Activated T-helper 1 cell treated with anti-CD3 and anti-CD28 coated beads, Interleukin-12 subunit alpha, Interleukin-12 subunit beta, Interleukin-2, Interleukin-4 antibody, amounts not matched to agents 30 ng/mL and 10 ng/mL and 1 ng/mL, durations not matched to agents 14 hours and 24 hours and 36 hours (primary cell): ENCODE data around the gene CD72. TPM values are rescaled to one million over a fixed set of nuclear protein-coding genes. Genes with fewer than 3 reads are reported as not detected.
"Not testable (repeated sequence)": the region's sequence is repeated elsewhere in the genome, so short reads cannot be mapped to it uniquely, and the experiment has no call there.

ENCODE experiments used
- DNase-seq: peaks from one replicate; pipeline ENCODE4 v3.0.0; 2021; ENCODE audit warnings: low spot score
- H3K27ac Mint-ChIP-seq: one replicate; pipeline ENCODE4 v1.8.0; 2021; ENCODE audit warnings: mild to moderate bottlenecking, mixed read lengths
- H3K27me3 Mint-ChIP-seq: one replicate; pipeline ENCODE4 v1.8.0; 2022; ENCODE audit warnings: mild to moderate bottlenecking, moderate library complexity, mixed read lengths; ENCODE audit not compliant: insufficient read depth
- H3K36me3 Mint-ChIP-seq: one replicate; pipeline ENCODE4 v1.8.0; 2021; ENCODE audit warnings: low read depth, mixed read lengths
- H3K4me1 Mint-ChIP-seq: one replicate; pipeline ENCODE4 v1.8.0; 2021; ENCODE audit warnings: low read depth, mixed read lengths
- H3K4me3 Mint-ChIP-seq: one replicate; pipeline ENCODE4 v1.8.0; 2021; ENCODE audit warnings: mild to moderate bottlenecking, moderate library complexity, mixed read lengths
- H3K9me3 Mint-ChIP-seq: one replicate; pipeline ENCODE4 v1.8.0; 2021; ENCODE audit warnings: mixed read lengths
- intact Hi-C: fragments of 100-400 bp; cut with micrococcal nuclease; formaldehyde crosslinking; loops from one replicate; pipeline ENCODE4 v1.15.1; 2024
- total RNA-seq: library from RNA; stranded (reverse); gene quantifications from 2 replicates; pipeline ENCODE4 v1.2.3, GENCODE V29; 2022

Gene CD72
- total RNA-seq, 1 donor from 2014 or later, result 8.3 TPM

- Mint-ChIP-seq H3K4me1 (peaks cover 12% of the 10 kb centered on the region), H3K9me3 (no peaks in the 10 kb centered on the region), H3K27me3 (no peaks in the 10 kb centered on the region), H3K4me3 (no peak overlapping the region), H3K36me3 (no peaks in the 10 kb centered on the region), H3K27ac (peak overlapping the region; percentile 16)
- no peak for DNase-seq
- intact Hi-C loops, result no loop called here
These were observed 9.4 kb upstream of the CD72 start for GRCh38 chr9:35627575-35627974.

- peak overlapping the region; percentile 92 for H3K27ac Mint-ChIP-seq
- peaks cover 69% of the 10 kb centered on the region for H3K4me1 Mint-ChIP-seq
- H3K9me3 Mint-ChIP-seq, result no peaks in the 10 kb centered on the region
- peaks cover 2% of the 10 kb centered on the region for H3K27me3 Mint-ChIP-seq
- intact Hi-C loops, result loop anchor here (1.0 to 5.0 kb wide), 7 partner anchors 15 to 208 kb away; partner anchors contain the start of genes CREB3, FAM221B, TLN1 and TMEM8B
- H3K36me3 Mint-ChIP-seq, result no peaks in the 10 kb centered on the region
- DNase-seq, result no peak
- peak overlapping the region; percentile 6 for H3K4me3 Mint-ChIP-seq
These were observed 1.6 kb upstream of the CD72 start for GRCh38 chr9:35619800-35620158.

DNA sequence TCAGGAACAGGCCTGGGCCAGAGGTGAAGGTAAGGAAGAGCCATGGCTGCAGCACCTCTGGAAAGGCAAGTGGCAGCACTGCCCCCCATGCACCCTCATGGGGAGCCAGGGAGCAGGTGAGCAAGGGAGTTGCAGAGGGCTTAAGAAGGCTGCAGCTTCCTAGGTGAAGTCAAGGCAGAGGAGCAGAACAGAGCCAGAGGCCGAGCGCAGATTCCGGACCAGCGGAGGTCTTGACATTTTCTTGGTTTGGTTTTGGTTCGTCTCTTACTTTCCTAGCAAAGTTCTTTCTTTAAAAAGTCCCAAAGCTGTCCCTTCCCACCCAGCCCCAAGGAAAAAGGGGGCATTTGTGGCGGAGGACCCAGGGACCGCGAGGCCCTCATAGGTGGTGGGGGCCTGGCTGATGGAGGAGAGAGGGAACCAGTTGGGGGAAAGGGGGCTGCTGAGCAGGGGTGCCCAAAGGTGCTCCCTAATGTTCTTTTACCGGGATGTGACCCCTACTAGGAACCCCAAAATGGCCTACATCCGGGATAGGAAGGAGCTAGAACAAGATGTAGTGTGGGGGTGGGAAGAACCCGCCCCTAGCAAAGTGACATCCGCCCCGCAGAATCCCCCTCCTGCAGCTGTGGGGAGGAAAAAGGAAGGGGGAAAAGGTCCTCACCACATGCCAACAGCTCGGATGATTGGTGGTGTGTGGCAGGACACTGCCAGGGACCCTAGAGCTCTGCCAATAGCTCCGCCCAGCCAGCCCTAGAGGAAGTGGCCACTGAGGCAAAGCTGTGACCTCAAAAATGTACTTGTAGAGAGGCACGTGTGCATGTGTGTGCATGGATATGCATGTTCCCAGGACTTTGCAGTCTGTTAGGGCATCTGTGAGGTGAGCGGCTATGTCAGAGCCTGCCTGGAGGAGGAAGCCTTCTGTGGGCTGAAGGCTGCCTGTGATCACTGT is 914 bp upstream of the CD72 start:
- H3K4me3 Mint-ChIP-seq, result peak overlapping the region; percentile 63

DNA sequence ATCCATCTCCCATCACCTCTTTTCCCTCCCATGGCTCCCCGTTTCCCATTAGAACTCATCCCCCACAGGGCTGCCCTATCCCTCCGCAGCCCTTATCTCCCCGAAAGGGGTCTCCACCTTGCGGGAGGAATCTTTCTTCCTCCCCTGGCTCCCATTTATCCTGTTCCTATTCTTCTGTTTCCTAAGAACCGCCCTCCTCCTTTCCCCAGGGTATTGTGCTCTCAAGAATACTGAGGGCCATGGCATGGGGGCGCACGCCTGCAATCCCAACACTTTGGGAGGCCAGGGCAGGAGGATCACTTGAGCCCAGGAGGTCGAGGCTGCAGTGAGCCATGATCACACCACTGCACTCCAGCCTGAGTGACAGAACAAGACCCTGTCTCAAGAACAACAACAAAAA is 665 bp downstream of the CD72 start:
- peak overlapping the region; percentile 69 for H3K4me3 Mint-ChIP-seq
- H3K9me3 Mint-ChIP-seq, result no peaks in the 10 kb centered on the region
- peaks cover 2% of the 10 kb centered on the region for H3K27me3 Mint-ChIP-seq
- H3K36me3 Mint-ChIP-seq, result peaks cover 4% of the 10 kb centered on the region
- intact Hi-C loops, result loop anchor here (5.0 kb wide), 1 partner anchor 210 kb away; the partner anchor contains the start of genes FAM221B and TMEM8B
- H3K27ac Mint-ChIP-seq, result peak overlapping the region; percentile 92
- DNase-seq, result no peak
- peaks cover 69% of the 10 kb centered on the region for H3K4me1 Mint-ChIP-seq

More for the DNA sequence above, 914 bp upstream of the CD72 start:
- intact Hi-C loops, result loop anchor here (1.0 to 5.0 kb wide), 7 partner anchors 15 to 208 kb away; partner anchors contain the start of genes CREB3, FAM221B, TLN1 and TMEM8B
- Mint-ChIP-seq H3K36me3 (peaks cover 2% of the 10 kb centered on the region), H3K27ac (peak overlapping the region; percentile 92), H3K27me3 (peaks cover 2% of the 10 kb centered on the region), H3K4me1 (peaks cover 69% of the 10 kb centered on the region), H3K9me3 (no peaks in the 10 kb centered on the region)
- DNase-seq, result peak; percentile 48

DNA sequence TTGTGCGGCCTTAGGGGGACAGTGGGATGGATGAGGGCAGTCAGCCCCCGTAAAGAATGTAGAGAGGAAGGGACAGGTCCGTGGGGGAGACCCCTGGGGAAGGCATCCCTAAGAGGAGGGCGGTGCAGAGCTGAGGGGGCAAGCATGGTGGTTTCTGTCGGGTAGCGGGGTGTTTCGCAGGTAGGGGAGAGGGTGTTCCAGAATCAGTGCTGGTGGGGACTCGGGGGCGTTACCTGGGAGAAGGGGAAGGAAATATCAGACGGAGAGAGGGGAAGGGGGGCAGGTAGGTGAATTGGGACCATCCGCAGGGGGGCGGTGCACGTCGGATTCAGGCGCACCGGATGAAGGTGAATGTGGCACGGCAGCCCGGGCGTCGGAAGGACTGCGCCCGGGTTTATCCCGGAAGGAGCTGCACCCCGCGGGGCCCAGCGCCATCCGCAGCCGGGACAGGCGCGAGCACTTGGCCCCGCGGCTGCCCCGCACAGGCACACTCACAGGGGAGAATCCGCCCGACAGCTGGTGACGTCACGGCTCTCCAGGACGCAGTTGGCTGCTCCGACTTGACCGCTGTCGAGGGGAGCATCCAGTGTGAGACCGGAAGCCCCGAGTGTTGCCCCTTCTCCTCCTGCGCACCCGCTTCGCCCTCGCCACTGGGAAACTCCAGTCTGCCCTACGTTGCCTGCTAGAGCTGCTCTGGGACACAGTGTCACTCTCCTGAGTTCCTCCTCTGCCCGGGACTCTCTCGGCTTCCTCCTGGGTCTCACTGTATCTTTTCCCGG is 1.3 kb downstream of the CD72 start:
- H3K27ac Mint-ChIP-seq, result peak overlapping the region; percentile 92
- H3K4me3 Mint-ChIP-seq, result peak overlapping the region; percentile 69
- peak; percentile 57 for DNase-seq
- H3K27me3 Mint-ChIP-seq, result peaks cover 2% of the 10 kb centered on the region
- H3K4me1 Mint-ChIP-seq, result peaks cover 65% of the 10 kb centered on the region
- intact Hi-C loops, result loop anchor here (5.0 kb wide), 1 partner anchor 210 kb away; the partner anchor contains the start of genes FAM221B and TMEM8B
- peaks cover 4% of the 10 kb centered on the region for H3K36me3 Mint-ChIP-seq
- no peaks in the 10 kb centered on the region for H3K9me3 Mint-ChIP-seq

DNA sequence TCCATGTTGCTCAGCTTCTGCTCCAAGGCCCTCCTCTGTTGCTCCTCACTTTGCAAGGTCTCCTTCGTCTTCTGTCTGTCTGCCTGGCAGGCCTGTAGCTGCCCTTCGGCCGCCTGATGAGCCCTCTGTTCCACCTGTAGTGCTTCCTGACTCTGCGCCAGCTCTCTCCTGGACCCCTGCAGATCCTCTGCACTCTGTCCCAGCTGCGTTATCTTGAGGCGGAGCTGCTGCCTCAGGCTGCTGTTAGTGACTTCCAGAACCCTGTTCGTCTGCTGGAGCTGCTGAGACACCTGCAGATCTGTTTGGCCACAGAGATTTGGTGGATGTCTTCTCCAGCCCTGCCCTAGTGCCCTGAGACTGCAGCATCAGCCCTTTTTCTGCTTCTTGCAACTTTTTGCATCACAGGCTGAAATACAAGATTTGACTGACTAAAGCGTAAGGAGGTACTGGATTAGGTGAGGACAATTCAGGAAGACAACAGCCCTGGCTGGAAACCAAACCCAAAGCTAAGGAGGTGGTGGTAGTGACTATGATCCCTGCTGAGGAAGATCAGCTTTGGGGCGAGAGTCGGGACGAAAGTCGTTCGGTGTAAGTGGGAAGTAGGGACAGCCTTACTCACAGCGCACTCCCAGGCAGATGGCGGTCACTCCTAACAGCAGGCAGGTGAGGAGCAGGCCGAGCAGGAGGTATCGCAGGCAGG is 2.1 kb downstream of the CD72 start:
- no peak for DNase-seq
- H3K36me3 Mint-ChIP-seq, result peaks cover 10% of the 10 kb centered on the region
- peaks cover 2% of the 10 kb centered on the region for H3K27me3 Mint-ChIP-seq
- H3K4me1 Mint-ChIP-seq, result peaks cover 67% of the 10 kb centered on the region
- peak overlapping the region; percentile 60 for H3K27ac Mint-ChIP-seq
- intact Hi-C loops, result loop anchor here (5.0 kb wide), 1 partner anchor 211 kb away; the partner anchor contains the start of genes FAM221B and TMEM8B
- H3K4me3 Mint-ChIP-seq, result peak overlapping the region; percentile 69
- H3K9me3 Mint-ChIP-seq, result no peaks in the 10 kb centered on the region

GRCh38 chr9:35612843-35613242 is 5.4 kb downstream of the CD72 start:
- Mint-ChIP-seq H3K4me3 (no peak overlapping the region), H3K9me3 (no peaks in the 10 kb centered on the region), H3K27me3 (no peaks in the 10 kb centered on the region), H3K4me1 (peaks cover 38% of the 10 kb centered on the region), H3K27ac (no peak overlapping the region), H3K36me3 (peaks cover 20% of the 10 kb centered on the region)
- intact Hi-C loops, result no loop called here
- DNase-seq, result no peak

GRCh38 chr9:35612066-35612465 is 6.1 kb downstream of the CD72 start:
- H3K27ac Mint-ChIP-seq, H3K9me3 Mint-ChIP-seq, H3K4me3 Mint-ChIP-seq, H3K27me3 Mint-ChIP-seq, intact Hi-C loops, DNase-seq: not testable (repeated sequence)
- Mint-ChIP-seq H3K4me1 (peaks cover 36% of the 10 kb centered on the region), H3K36me3 (peaks cover 26% of the 10 kb centered on the region)

GRCh38 chr9:35611230-35611797 is 6.9 kb downstream of the CD72 start:
- intact Hi-C loops, result no loop called here
- Mint-ChIP-seq H3K27ac (no peak overlapping the region), H3K4me3 (no peak overlapping the region), H3K36me3 (peaks cover 30% of the 10 kb centered on the region), H3K4me1 (peaks cover 36% of the 10 kb centered on the region), H3K9me3 (no peaks in the 10 kb centered on the region), H3K27me3 (no peaks in the 10 kb centered on the region)
- DNase-seq, result peak; percentile 41

DNA sequence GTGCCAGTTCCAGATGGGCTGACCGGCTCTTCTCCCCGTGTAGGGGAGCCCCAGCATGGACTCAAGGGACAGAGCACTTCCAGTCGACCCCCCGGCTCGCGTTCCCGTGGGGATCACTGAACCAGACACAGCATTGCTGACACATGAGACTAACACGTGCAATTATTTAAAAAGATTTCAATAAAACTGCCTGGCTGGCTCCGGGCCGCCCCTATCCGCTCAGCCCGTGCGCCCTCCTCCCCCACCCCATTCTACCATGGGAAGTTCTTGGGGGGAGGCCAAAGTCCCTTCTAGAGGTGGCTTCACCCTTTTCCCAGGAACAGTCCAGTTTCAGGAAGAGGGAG is 8.4 kb downstream of the CD72 start:
- intact Hi-C loops, result no loop called here
- peaks cover 25% of the 10 kb centered on the region for H3K4me1 Mint-ChIP-seq
- H3K9me3 Mint-ChIP-seq, result no peaks in the 10 kb centered on the region
- H3K27ac Mint-ChIP-seq, result no peak overlapping the region
- H3K27me3 Mint-ChIP-seq, result no peaks in the 10 kb centered on the region
- no peak overlapping the region for H3K4me3 Mint-ChIP-seq
- DNase-seq, result no peak
- peaks cover 30% of the 10 kb centered on the region for H3K36me3 Mint-ChIP-seq

- H3K4me1 Mint-ChIP-seq, result peaks cover 28% of the 10 kb centered on the region
- H3K9me3 Mint-ChIP-seq, result no peaks in the 10 kb centered on the region
- H3K27ac Mint-ChIP-seq, result no peak overlapping the region
- DNase-seq, result no peak
- intact Hi-C loops, result no loop called here
- peaks cover 2% of the 10 kb centered on the region for H3K27me3 Mint-ChIP-seq
- peaks cover 28% of the 10 kb centered on the region for H3K36me3 Mint-ChIP-seq
- H3K4me3 Mint-ChIP-seq, result no peak overlapping the region
These were observed 9.0 kb downstream of the CD72 start for GRCh38 chr9:35609001-35609819.
